GM12878 (cell line): ENCODE results near the gene NFKB2. TPM values are rescaled to one million over a fixed set of nuclear protein-coding genes. Genes with fewer than 3 reads are reported as not detected.

ENCODE experiments used
- ATAC-seq: fragments of 200-7000 bp; cut with Tn5 transposase; 3 replicates; pipeline ENCODE4 v1.9.1; 2020; ENCODE audit warnings: mild to moderate bottlenecking, moderate library complexity
- BruUV-seq: library from RNA; stranded (reverse); fragments of 400-500 nt; replicated peaks from 2 replicates; lab custom pipeline; 2021; lab: Mats Ljungman, UMichigan
- CTCF ChIA-PET: fragments of 300-600 bp; sonication (Branson Sonifier 250); formaldehyde crosslinking; extraction: SDS; loops from one replicate; lab custom pipeline; 2021; ENCODE audit warnings: inconsistent platforms; lab: Yijun Ruan, JAX
- POLR2A ChIA-PET: fragments of 350-600 bp; formaldehyde crosslinking; extraction: SDS; loops from one replicate; lab custom pipeline; 2021; ENCODE audit warnings: inconsistent platforms; lab: Charles Lee
- RAD21 ChIA-PET: fragments of 300-600 bp; sonication (Branson Sonifier 250); formaldehyde crosslinking; loops from one replicate; lab custom pipeline; 2023; ENCODE audit warnings: antibody characterized with exemption; ENCODE audit not compliant: unreplicated experiment; lab: Charles Lee
- SMC1A ChIA-PET: fragments of 300-600 bp; sonication (Branson Sonifier 250); formaldehyde crosslinking; loops from one replicate; lab custom pipeline; 2023; ENCODE audit not compliant: unreplicated experiment, uncharacterized antibody; lab: Charles Lee
- DNase-seq: peaks from one replicate; pipeline ENCODE4 v3.0.0-alpha.2; 2011; ENCODE audit warnings: low read depth, low spot score
- FAIRE-seq: peaks from 3 replicates; lab custom pipeline; 2011; peaks lifted over from hg19 to GRCh38; lab: Jason Lieb, UNC
- H2AFZ ChIP-seq: 2 replicates; pipeline ENCODE4 v1.6.0; 2011; ENCODE audit warnings: low read depth, low read length, control low read depth; ENCODE audit not compliant: control insufficient read depth
- H3K27ac ChIP-seq: 2 replicates; pipeline ENCODE4 v1.5.1; 2011; ENCODE audit warnings: control low read depth; ENCODE audit not compliant: control insufficient read depth, insufficient read depth
- H3K27me3 ChIP-seq, 2 experiments: replicated peaks in 1 of 2; 2 replicates each; pipeline versions ENCODE4 v1.6.0 to v1.6.1; 2011; ENCODE audit warnings: low read length in 1 of 2; ENCODE audit not compliant: control insufficient read depth in 2 of 2, insufficient read depth in 2 of 2
- H3K36me3 ChIP-seq, 2 experiments: 2 replicates each; pipeline ENCODE4 v1.5.1; 2011; ENCODE audit warnings: low read length in 1 of 2; ENCODE audit not compliant: control insufficient read depth in 2 of 2, insufficient read depth in 2 of 2
- H3K4me1 ChIP-seq: 2 replicates; pipeline ENCODE4 v1.6.1; 2011; ENCODE audit warnings: mild to moderate bottlenecking, low read length, moderate library complexity, mixed read lengths; ENCODE audit not compliant: control insufficient read depth, insufficient read depth
- H3K4me2 ChIP-seq: 2 replicates; pipeline ENCODE4 v1.6.0; 2011; ENCODE audit warnings: control low read depth; ENCODE audit not compliant: control insufficient read depth, insufficient read depth
- H3K4me3 ChIP-seq: fragments of 200-600 bp; sonication (generic); 2 replicates; pipeline ENCODE4 v1.5.1; 2016
- H3K79me2 ChIP-seq: 2 replicates; pipeline ENCODE4 v1.6.0; 2011; ENCODE audit warnings: low read length; ENCODE audit not compliant: control insufficient read depth, insufficient read depth
- H3K9ac ChIP-seq: 2 replicates; pipeline ENCODE4 v1.8.0; 2011; ENCODE audit warnings: low read length, control low read depth, mixed read lengths; ENCODE audit not compliant: control insufficient read depth, insufficient read depth
- H3K9me3 ChIP-seq: replicated peaks from 3 replicates; pipeline ENCODE4 v1.5.1; 2011; ENCODE audit warnings: mild to moderate bottlenecking, low read length; ENCODE audit not compliant: control insufficient read depth, insufficient read depth
- H4K20me1 ChIP-seq: 2 replicates; pipeline ENCODE4 v1.6.0; 2011; ENCODE audit not compliant: control insufficient read depth, insufficient read depth
- CBFB ChIP-seq: IDR thresholded peaks from 2 replicates; pipeline ENCODE4 v1.6.1; 2016; ENCODE audit warnings: antibody characterized with exemption, low read depth
- LARP7 ChIP-seq: fragments of 450-650 bp; IDR thresholded peaks from 2 replicates; pipeline ENCODE4 v1.6.1; 2017; ENCODE audit warnings: mild to moderate bottlenecking
- WGBS: methylation state at CpG from one replicate; pipeline ENCODE4 v1.1.6; 2016; ENCODE audit warnings: low lambda C conversion rate; ENCODE audit not compliant: insufficient replicate concordance, insufficient coverage; ENCODE audit errors: missing lambda C conversion rate; 5-methylcytosine and 5-hydroxymethylcytosine counted together
- in situ Hi-C: fragments of 300-500 bp; cut with MboI; formaldehyde crosslinking; loops from 9 replicates; pipeline ENCODE4 v1.14.3; 2018; ENCODE audit warnings: mixed read lengths
- intact Hi-C: fragments of 100-400 bp; cut with micrococcal nuclease; formaldehyde crosslinking; loops from one replicate; pipeline ENCODE4 v1.14.2; 2022; ENCODE audit not compliant: unreplicated experiment
- polyA plus RNA-seq, 11 experiments: library from polyadenylated mRNA; depleted of rRNA in 4 of 11; unstranded in 6 of 11; stranded (reverse) in 5 of 11; fragments of >200 nt; fragmentation: Nextera tagmentation in 4 of 11; fragmentation: Illumina TruSeq in 1 of 11; extraction: Ambion mirVana in 4 of 11; extraction: Trizol in 1 of 11; gene quantifications; 1 replicate in 1 of 11; 2 replicates in 10 of 11; pipeline versions ENCODE4 v1.2.1 to v1.2.3, GENCODE V29; 2011 to 2016; ENCODE audit warnings: inconsistent platforms in 2 of 11, missing spikeins in 2 of 11, low read depth in 1 of 11
- total RNA-seq, 4 experiments: library from RNA; depleted of rRNA in 3 of 4; stranded (reverse); fragments of >200 nt in 3 of 4; fragmentation: Illumina TruSeq in 1 of 4; extraction: Trizol in 1 of 4; gene quantifications; 2 replicates each; pipeline versions ENCODE4 v1.2.1 to v1.2.3, GENCODE V29; 2013 to 2021
- TF ChIP-seq, protein P1 (sequence below): fragments of 450-650 bp; IDR thresholded peaks from 2 replicates; pipeline ENCODE4 v1.6.1; 2017; ENCODE audit warnings: low read depth, mild to moderate bottlenecking, moderate library complexity

Gene NFKB2
- total and polyA plus RNA-seq, 10 of the 15 experiments (the other 5 are each of a cell fraction or from before 2014, with no cell fraction given), result 0.56 to 144 (median 49.4) TPM

DNA sequence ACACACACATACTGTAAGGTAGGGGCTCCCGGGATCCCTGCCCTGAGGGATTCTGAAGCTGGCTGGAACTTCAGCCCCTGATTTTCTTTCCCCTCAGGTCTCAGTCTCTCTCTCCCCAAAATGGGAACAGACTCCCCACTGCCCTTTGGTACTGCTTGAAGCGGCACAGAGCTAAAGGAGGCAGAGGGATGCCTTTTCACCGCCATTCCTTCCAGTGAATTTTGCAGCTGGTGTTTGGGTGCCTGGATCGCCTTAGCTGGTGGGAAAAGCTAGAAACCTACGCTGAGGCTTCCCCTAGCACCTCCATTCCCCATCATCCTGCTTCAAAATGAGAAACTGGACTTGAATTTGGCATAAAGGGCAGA is 39.6 kb downstream of the NFKB2 start:
- Histone ChIP-seq H3K27me3 (no peaks in the 10 kb centered on the region), H4K20me1 (no peaks in the 10 kb centered on the region), H3K36me3 (no peaks in the 10 kb centered on the region)
- no TSS peak for BruUV-seq
- 68% methylated on average over 5 of the region's 5 CpGs for WGBS
- ATAC-seq, result no peak
- intact Hi-C loops, result no loop called here
- 0 out of 2 replicates have a peak, but pooled peaks have one; percentile 28 for TF ChIP-seq LARP7
- 0 out of 2 replicates have a peak, but pooled peaks have one; percentile 18 for TF ChIP-seq CBFB
- TF ChIP-seq, protein P1, sequence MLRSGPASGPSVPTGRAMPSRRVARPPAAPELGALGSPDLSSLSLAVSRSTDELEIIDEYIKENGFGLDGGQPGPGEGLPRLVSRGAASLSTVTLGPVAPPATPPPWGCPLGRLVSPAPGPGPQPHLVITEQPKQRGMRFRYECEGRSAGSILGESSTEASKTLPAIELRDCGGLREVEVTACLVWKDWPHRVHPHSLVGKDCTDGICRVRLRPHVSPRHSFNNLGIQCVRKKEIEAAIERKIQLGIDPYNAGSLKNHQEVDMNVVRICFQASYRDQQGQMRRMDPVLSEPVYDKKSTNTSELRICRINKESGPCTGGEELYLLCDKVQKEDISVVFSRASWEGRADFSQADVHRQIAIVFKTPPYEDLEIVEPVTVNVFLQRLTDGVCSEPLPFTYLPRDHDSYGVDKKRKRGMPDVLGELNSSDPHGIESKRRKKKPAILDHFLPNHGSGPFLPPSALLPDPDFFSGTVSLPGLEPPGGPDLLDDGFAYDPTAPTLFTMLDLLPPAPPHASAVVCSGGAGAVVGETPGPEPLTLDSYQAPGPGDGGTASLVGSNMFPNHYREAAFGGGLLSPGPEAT, result no peak
- TF ChIP-seq, all 136 proteins: peak for 2
- Histone ChIP-seq H3K27ac (peak overlapping the region; percentile 38), H3K79me2 (peaks cover 11% of the 10 kb centered on the region), H3K4me1 (peaks cover 22% of the 10 kb centered on the region), H2AFZ (peak overlapping the region; percentile 85), H3K4me2 (peak overlapping the region; percentile 68), H3K4me3 (peak overlapping the region; percentile 74; the same call in 1 of the 2 replicates), H3K9ac (peak overlapping the region; percentile 55), H3K9me3 (no peaks in the 10 kb centered on the region)
- POLR2A ChIA-PET, result interaction anchor here (1.4 to 5.5 kb wide), 5 partner anchors 13 to 40 kb away, joined by 6 to 42 read pairs (median 28); partner anchors contain the start of genes C10orf95, FBXL15 and NFKB2
- DNase-seq (no peak), FAIRE-seq (no peak)
- in situ Hi-C loops, result no loop called here
- CTCF ChIA-PET, result interaction anchor here (1.0 to 2.6 kb wide), 8 partner anchors 12 to 209 kb away, joined by 3 to 8 read pairs (median 6); partner anchors contain the start of gene C10orf95
- RAD21 ChIA-PET, result interaction anchor here (1.0 to 3.0 kb wide), 4 partner anchors 15 to 149 kb away, joined by 3 to 16 read pairs (median 8); partner anchors contain the start of genes C10orf95 and FBXL15
- SMC1A ChIA-PET, result interaction anchor here (1.2 to 5.5 kb wide), 4 partner anchors 14 to 42 kb away, joined by 3 to 42 read pairs (median 6); partner anchors contain the start of genes C10orf95 and FBXL15
